ENCODE results near the gene ATXN3L. TPM values are rescaled to one million over a fixed set of nuclear protein-coding genes. Genes with fewer than 3 reads are reported as not detected.

ATXN3L gene
- total RNA-seq, 1 donor from 2014 or later = not detected

GRCh38 chrX:13364230-13364857 is 44.5 kb upstream of the ATXN3L start:
- TF ChIP-seq POLR2AphosphoS5 (IDR thresholded peaks at IDR 0.05; ENCODE audit: insufficient read depth in 1 of 2, low read depth in 1 of 2) (no peak), CTCF (IDR thresholded peaks at IDR 0.05) (no peak), POLR2A (IDR thresholded peaks at IDR 0.05) (no peak)
- intact Hi-C loops (cut with DNase I) = no loop called here
- no peaks in the 10 kb centered on the region for H3K36me3 ChIP-seq

GRCh38 chrX:13360146-13360545 is 40.3 kb upstream of the ATXN3L start:
- TF ChIP-seq POLR2A (IDR thresholded peaks at IDR 0.05) (no peak), POLR2AphosphoS5 (IDR thresholded peaks at IDR 0.05; ENCODE audit: insufficient read depth in 1 of 2, low read depth in 1 of 2) (no peak), CTCF (IDR thresholded peaks at IDR 0.05) (no peak)
- no peak for DNase-seq (ENCODE audit: extremely low spot score in 2 of 2)
- Histone ChIP-seq H3K27me3 (no peaks in the 10 kb centered on the region), H3K4me1 (peaks cover 5% of the 10 kb centered on the region), H3K36me3 (no peaks in the 10 kb centered on the region), H3K27ac (no peak overlapping the region), H3K4me3 (no peak overlapping the region), H3K9me3 (no peaks in the 10 kb centered on the region)
- intact Hi-C loops (cut with DNase I) = no loop called here

More at GRCh38 chrX:13364230-13364857, 44.5 kb upstream of the ATXN3L start:
- H3K27me3 ChIP-seq = no peaks in the 10 kb centered on the region
- no peak for DNase-seq (ENCODE audit: extremely low spot score in 2 of 2)
- no peak overlapping the region for H3K4me3 ChIP-seq
- H3K9me3 ChIP-seq = no peaks in the 10 kb centered on the region
- H3K4me1 ChIP-seq = no peaks in the 10 kb centered on the region
- no peak overlapping the region for H3K27ac ChIP-seq

- Histone ChIP-seq H3K36me3 (no peaks in the 10 kb centered on the region), H3K4me1 (peaks cover 5% of the 10 kb centered on the region), H3K9me3 (no peaks in the 10 kb centered on the region), H3K27ac (no peak overlapping the region), H3K4me3 (no peak overlapping the region), H3K27me3 (no peaks in the 10 kb centered on the region)
- DNase-seq (ENCODE audit: extremely low spot score in 2 of 2) = no peak
- intact Hi-C loops (cut with DNase I) = no loop called here
- TF ChIP-seq POLR2AphosphoS5 (IDR thresholded peaks at IDR 0.05; ENCODE audit: insufficient read depth in 1 of 2, low read depth in 1 of 2) (peak in 1 of 2 donors; percentile 40), POLR2A (IDR thresholded peaks at IDR 0.05) (no peak)
These were observed 38.1 kb upstream of the ATXN3L start for GRCh38 chrX:13357925-13358324.

- Histone ChIP-seq H3K4me1 (no peaks in the 10 kb centered on the region), H3K27ac (no peak overlapping the region), H3K27me3 (no peaks in the 10 kb centered on the region), H3K36me3 (no peaks in the 10 kb centered on the region), H3K4me3 (no peak overlapping the region), H3K9me3 (no peaks in the 10 kb centered on the region)
- DNase-seq (ENCODE audit: extremely low spot score in 2 of 2) = no peak
- intact Hi-C loops (cut with DNase I) = no loop called here
- TF ChIP-seq POLR2A (IDR thresholded peaks at IDR 0.05) (no peak), CTCF (IDR thresholded peaks at IDR 0.05) (no peak), POLR2AphosphoS5 (IDR thresholded peaks at IDR 0.05; ENCODE audit: insufficient read depth in 1 of 2, low read depth in 1 of 2) (no peak)
These were observed 26.8 kb upstream of the ATXN3L start for GRCh38 chrX:13346646-13347045.

GRCh38 chrX:13345438-13345837 is 25.6 kb upstream of the ATXN3L start:
- no peaks in the 10 kb centered on the region for H3K36me3 ChIP-seq
- no peak overlapping the region for H3K4me3 ChIP-seq
- TF ChIP-seq POLR2A (IDR thresholded peaks at IDR 0.05) (no peak), CTCF (IDR thresholded peaks at IDR 0.05) (no peak), POLR2AphosphoS5 (IDR thresholded peaks at IDR 0.05; ENCODE audit: insufficient read depth in 1 of 2, low read depth in 1 of 2) (no peak)
- no peak for DNase-seq (ENCODE audit: extremely low spot score in 2 of 2)
- no peaks in the 10 kb centered on the region for H3K9me3 ChIP-seq
- intact Hi-C loops (cut with DNase I) = no loop called here
- H3K27me3 ChIP-seq = no peaks in the 10 kb centered on the region
- no peak overlapping the region for H3K27ac ChIP-seq
- H3K4me1 ChIP-seq = no peaks in the 10 kb centered on the region
